OCI-LY3 (cell line): Measurements from ENCODE around the gene CAMKMT.

ENCODE experiments used
- H2AFZ ChIP-seq: fragments of 200-600, 300-600 bp; shearing (Covaris generic); 2 replicates; pipeline ENCODE4 v1.6.0; 2014; ENCODE audit warnings: antibody characterized with exemption, low read depth, low read length
- H3K27ac ChIP-seq: fragments of 200-600, 300-600 bp; sonication (generic); 2 replicates; pipeline ENCODE4 v1.5.1; 2014; ENCODE audit warnings: mild to moderate bottlenecking, low read length, moderate library complexity, mixed read lengths
- H3K27me3 ChIP-seq: fragments of 200-600, 300-600 bp; sonication (generic); 2 replicates; pipeline ENCODE4 v1.6.1; 2014; ENCODE audit warnings: low read depth, low read length, mixed read lengths
- H3K36me3 ChIP-seq: fragments of 200-600, 300-600 bp; sonication (generic); replicated peaks from 2 replicates; pipeline ENCODE3; 2014; ENCODE audit warnings: low read depth, low read length, mixed read lengths
- H3K4me1 ChIP-seq: fragments of 300-600, 200-600 bp; sonication (generic); 2 replicates; pipeline ENCODE4 v1.6.1; 2014; ENCODE audit warnings: low read length, mixed read lengths
- H3K4me2 ChIP-seq: fragments of 200-600, 300-600 bp; sonication (generic); 2 replicates; pipeline ENCODE4 v1.6.1; 2014; ENCODE audit warnings: low read length, mixed read lengths
- H3K4me3 ChIP-seq: fragments of 300-600, 200-600 bp; sonication (generic); 2 replicates; pipeline ENCODE4 v1.5.1; 2014; ENCODE audit warnings: antibody characterized with exemption, mild to moderate bottlenecking, low read length, moderate library complexity
- H3K79me2 ChIP-seq: fragments of 300-600, 200-600 bp; shearing (Covaris generic); 2 replicates; pipeline ENCODE4 v1.6.1; 2014; ENCODE audit warnings: mild to moderate bottlenecking, low read length, mixed read lengths
- H3K9ac ChIP-seq: fragments of 300-600, 200-600 bp; shearing (Covaris generic); 2 replicates; pipeline ENCODE4 v1.6.0; 2014; ENCODE audit warnings: mild to moderate bottlenecking, low read length, moderate library complexity
- H3K9me3 ChIP-seq: fragments of 200-600, 300-600 bp; shearing (Covaris generic); 2 replicates; pipeline ENCODE4 v1.6.1; 2014; ENCODE audit warnings: low read length, mixed read lengths; ENCODE audit not compliant: insufficient read depth
- H4K20me1 ChIP-seq: fragments of 200-600, 300-600 bp; sonication (generic); 2 replicates; pipeline ENCODE4 v1.6.1; 2016; ENCODE audit warnings: low read length, mixed read lengths; ENCODE audit not compliant: insufficient read depth
- CTCF ChIP-seq: fragments of 200-600, 300-600 bp; sonication (generic); IDR thresholded peaks from 2 replicates; pipeline ENCODE4 v1.5.1; 2014; ENCODE audit warnings: antibody characterized with exemption, low read length, low read depth
- EZH2phosphoT487 ChIP-seq: fragments of 200-600 bp; shearing (Covaris generic); IDR thresholded peaks from 2 replicates; pipeline ENCODE4 v1.6.1; 2018; ENCODE audit warnings: antibody characterized with exemption, mixed run types, low read depth

CAMKMT gene

GRCh38 chr2:44766220-44766619 is 404.5 kb downstream of the CAMKMT start:
- H3K4me2 ChIP-seq: no peak overlapping the region
- H3K27me3 ChIP-seq: peaks cover 10% of the 10 kb centered on the region
- H3K36me3 ChIP-seq: no peaks in the 10 kb centered on the region
- no peak overlapping the region for H3K27ac ChIP-seq
- no peaks in the 10 kb centered on the region for H3K9me3 ChIP-seq
- TF ChIP-seq CTCF: no peak
- no peak for TF ChIP-seq EZH2phosphoT487
- no peaks in the 10 kb centered on the region for H4K20me1 ChIP-seq
- no peak overlapping the region for H3K9ac ChIP-seq
- H3K4me3 ChIP-seq: no peak overlapping the region
- H3K4me1 ChIP-seq: peaks cover 39% of the 10 kb centered on the region
- no peak overlapping the region for H2AFZ ChIP-seq
- no peaks in the 10 kb centered on the region for H3K79me2 ChIP-seq

GRCh38 chr2:44766777-44767176 is 405.0 kb downstream of the CAMKMT start:
- H3K4me3 ChIP-seq: no peak overlapping the region
- H4K20me1 ChIP-seq: no peaks in the 10 kb centered on the region
- H3K4me2 ChIP-seq: no peak overlapping the region
- H3K4me1 ChIP-seq: peaks cover 34% of the 10 kb centered on the region
- no peaks in the 10 kb centered on the region for H3K36me3 ChIP-seq
- peaks cover 10% of the 10 kb centered on the region for H3K27me3 ChIP-seq
- H3K27ac ChIP-seq: no peak overlapping the region
- no peaks in the 10 kb centered on the region for H3K9me3 ChIP-seq
- TF ChIP-seq CTCF (no peak), EZH2phosphoT487 (no peak)
- H2AFZ ChIP-seq: no peak overlapping the region
- no peak overlapping the region for H3K9ac ChIP-seq
- H3K79me2 ChIP-seq: no peaks in the 10 kb centered on the region

GRCh38 chr2:44767691-44768090 is 405.9 kb downstream of the CAMKMT start:
- no peak for TF ChIP-seq EZH2phosphoT487
- no peak for TF ChIP-seq CTCF
- H3K27me3 ChIP-seq: peaks cover 10% of the 10 kb centered on the region
- peaks cover 24% of the 10 kb centered on the region for H3K4me1 ChIP-seq
- no peaks in the 10 kb centered on the region for H3K79me2 ChIP-seq
- no peaks in the 10 kb centered on the region for H4K20me1 ChIP-seq
- no peaks in the 10 kb centered on the region for H3K36me3 ChIP-seq
- no peak overlapping the region for H2AFZ ChIP-seq
- H3K4me3 ChIP-seq: no peak overlapping the region
- no peak overlapping the region for H3K9ac ChIP-seq
- no peak overlapping the region for H3K27ac ChIP-seq
- no peaks in the 10 kb centered on the region for H3K9me3 ChIP-seq
- no peak overlapping the region for H3K4me2 ChIP-seq

GRCh38 chr2:44768438-44769236 is 406.9 kb downstream of the CAMKMT start:
- Histone ChIP-seq H3K4me3 (peak overlapping the region; percentile 76), H3K27me3 (peaks cover 10% of the 10 kb centered on the region), H3K9me3 (no peaks in the 10 kb centered on the region), H3K36me3 (no peaks in the 10 kb centered on the region), H3K79me2 (no peaks in the 10 kb centered on the region), H3K27ac (no peak overlapping the region), H3K4me2 (peak overlapping the region; percentile 93), H3K4me1 (peaks cover 21% of the 10 kb centered on the region), H3K9ac (peak overlapping the region; percentile 41; the same call in 1 of the 2 replicates), H4K20me1 (no peaks in the 10 kb centered on the region), H2AFZ (peak overlapping the region; percentile 65; the same call in 1 of the 2 replicates)
- TF ChIP-seq CTCF (no peak), EZH2phosphoT487 (no peak)
